CD4-positive, alpha-beta T cell treated with Interleukin-10 for 1 hour (primary cell): ENCODE data around the gene VEPH1.
"Not testable (repeated sequence)": the region's sequence is repeated elsewhere in the genome, so short reads cannot be mapped to it uniquely, and the experiment has no call there.

Experiments
- DNase-seq: peaks from one replicate; pipeline ENCODE4 v3.0.0-alpha.2; 2020

The VEPH1 gene

GRCh38 chr3:157381606-157382005, 121.6 kb downstream of the VEPH1 start:
- DNase-seq: no peak

- no peak for DNase-seq
Measured at GRCh38 chr3:157379525-157380140, 123.6 kb downstream of the VEPH1 start.

- no peak for DNase-seq
Measured at GRCh38 chr3:157376603-157377300, 126.5 kb downstream of the VEPH1 start.

- no peak for DNase-seq
Measured at GRCh38 chr3:157375342-157375986, 127.8 kb downstream of the VEPH1 start.

GRCh38 chr3:157374933-157375332, 128.3 kb downstream of the VEPH1 start:
- no peak for DNase-seq

DNA sequence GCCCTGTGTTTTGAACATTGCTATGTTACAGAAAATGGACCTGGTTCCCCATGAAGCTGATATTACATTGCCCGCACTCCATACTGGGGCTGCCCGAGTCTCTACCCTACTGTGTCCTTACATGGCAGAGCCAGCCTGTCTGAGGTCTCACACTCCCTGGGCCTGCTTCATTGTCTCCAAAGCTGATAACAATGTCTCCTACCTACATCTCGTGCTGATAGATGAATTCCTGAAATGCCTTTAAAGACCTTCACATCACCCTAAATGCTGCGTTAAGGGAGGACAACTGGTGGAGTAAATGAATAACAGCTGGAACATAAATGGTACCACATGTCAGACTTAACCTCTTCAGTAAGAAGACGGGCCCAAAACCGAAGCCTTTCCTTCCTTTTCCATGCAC, 129.4 kb downstream of the VEPH1 start:
- no peak for DNase-seq

DNA sequence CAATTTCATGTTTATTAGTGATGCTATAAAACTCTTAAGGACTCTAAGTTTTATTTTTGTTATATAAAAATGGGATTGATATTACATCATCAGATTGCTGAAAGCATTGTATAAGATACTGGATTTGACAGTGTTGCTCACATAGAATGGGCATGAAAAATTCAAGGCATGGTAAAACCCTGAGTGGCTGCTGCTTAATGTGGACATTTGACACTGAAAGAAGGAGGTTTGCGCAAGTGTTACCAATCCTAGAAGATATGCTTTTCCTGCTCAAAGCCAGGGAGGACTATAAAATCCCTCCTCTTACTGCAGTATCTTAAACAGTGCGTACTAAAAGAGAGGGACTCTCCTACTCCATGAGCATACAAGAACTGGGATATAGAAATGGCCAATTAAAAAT, 132.3 kb downstream of the VEPH1 start:
- DNase-seq: no peak

- DNase-seq: no peak
Measured at GRCh38 chr3:157369727-157370421, 133.3 kb downstream of the VEPH1 start.

DNA sequence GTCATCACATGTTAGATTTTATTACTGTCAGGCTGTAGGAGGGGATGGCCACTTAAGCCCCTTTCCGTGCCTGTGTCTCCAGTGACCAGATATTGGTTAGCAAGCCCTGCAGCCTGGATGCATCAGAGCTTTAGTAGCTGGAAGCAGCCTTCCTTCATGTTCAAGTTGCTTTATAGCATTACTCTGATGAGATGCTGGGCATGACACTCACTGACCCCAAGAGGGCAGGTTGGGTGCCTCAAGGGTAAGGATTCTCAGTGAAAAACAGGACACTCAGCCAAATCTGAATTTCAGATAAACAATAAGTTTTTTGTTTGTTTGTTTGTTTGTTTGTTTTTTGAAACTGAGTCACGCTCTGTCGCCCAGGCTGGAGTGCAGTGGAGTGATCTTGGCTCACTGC, 135.0 kb downstream of the VEPH1 start:
- DNase-seq: no peak

- no peak for DNase-seq
Measured at GRCh38 chr3:157363393-157363792, 139.8 kb downstream of the VEPH1 start.

DNA sequence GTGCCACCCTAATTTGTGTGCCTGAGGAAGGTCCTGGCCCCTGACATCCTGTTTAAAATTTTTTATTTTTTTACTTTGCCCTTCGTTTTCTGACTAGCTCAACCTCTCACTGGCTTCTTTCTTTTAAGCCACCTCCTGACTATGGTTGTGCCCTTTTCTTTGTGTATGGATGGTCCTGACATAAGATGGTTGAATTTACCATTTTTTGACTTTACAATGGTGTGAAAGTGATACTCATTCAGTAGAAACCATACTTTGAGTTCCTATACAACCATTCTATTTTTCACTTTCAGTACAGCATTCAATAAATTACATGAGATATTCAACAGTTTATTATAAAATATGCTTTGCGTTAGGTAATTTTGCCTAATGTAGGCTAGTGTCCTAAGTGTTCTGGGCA, 140.9 kb downstream of the VEPH1 start:
- no peak for DNase-seq

- no peak for DNase-seq
Measured at GRCh38 chr3:157360044-157360443, 143.2 kb downstream of the VEPH1 start.

DNA sequence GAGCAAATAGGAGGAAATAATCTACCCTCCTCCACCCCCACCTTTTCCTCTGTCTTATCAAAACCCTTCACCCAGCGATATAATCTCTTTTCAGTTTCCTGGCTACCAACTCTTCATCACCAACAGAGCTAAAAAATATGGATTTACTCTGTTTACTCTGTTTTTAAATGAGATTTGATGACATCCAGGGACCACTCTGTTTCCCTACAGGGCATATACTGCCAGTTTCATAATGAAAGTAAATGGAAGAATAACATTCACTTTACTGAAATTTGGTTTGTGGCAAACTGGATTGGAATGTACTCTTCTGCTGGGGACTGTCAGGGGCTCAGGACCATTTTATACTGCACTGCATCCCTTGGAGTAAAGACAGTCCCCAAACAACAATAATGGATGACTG, 146.7 kb downstream of the VEPH1 start:
- DNase-seq: no peak

GRCh38 chr3:157355276-157355675, 147.9 kb downstream of the VEPH1 start:
- no peak for DNase-seq

GRCh38 chr3:157354722-157355121, 148.5 kb downstream of the VEPH1 start:
- DNase-seq: no peak

DNA sequence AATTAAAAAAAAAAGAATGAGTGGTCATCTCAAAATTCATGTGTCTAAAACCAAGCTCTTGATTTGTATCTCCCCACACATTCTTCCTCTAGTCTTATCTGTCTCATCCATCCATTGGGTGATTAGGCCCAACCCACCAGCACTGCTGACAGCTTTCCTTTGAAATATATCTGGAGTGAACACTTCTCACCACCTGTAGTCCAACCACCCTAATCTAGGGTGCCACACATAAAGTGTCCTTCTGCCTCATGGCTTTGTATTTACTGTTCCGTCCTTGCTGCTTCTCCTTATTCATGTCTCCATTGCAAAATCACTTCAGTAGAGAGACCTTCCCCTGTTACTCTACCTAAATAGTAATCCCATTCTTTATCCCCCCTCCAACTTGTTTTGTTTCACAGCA, 149.0 kb downstream of the VEPH1 start:
- no peak for DNase-seq

GRCh38 chr3:157353652-157354051, 149.6 kb downstream of the VEPH1 start:
- DNase-seq: no peak

GRCh38 chr3:157351981-157352380, 151.2 kb downstream of the VEPH1 start:
- DNase-seq: no peak

DNA sequence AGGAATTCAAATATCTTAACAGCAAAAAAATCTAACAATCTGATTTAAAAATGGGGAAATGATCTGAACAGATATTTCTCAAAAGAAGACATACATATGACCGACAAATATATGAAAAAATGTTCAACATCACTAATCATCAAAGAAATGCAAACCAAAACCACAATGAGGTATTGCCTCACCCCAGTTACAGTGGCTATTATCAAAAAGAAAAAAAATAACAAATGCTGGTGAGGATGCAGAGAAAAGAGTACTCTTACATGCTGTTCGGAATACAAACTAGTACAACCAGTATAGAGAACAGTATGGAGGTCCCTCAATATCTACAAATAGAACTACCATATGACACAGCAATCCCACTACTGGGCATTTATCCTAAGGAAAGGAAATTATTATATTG, 152.6 kb downstream of the VEPH1 start:
- not testable (repeated sequence) for DNase-seq

GRCh38 chr3:157348304-157349075, 154.7 kb downstream of the VEPH1 start:
- not testable (repeated sequence) for DNase-seq

DNA sequence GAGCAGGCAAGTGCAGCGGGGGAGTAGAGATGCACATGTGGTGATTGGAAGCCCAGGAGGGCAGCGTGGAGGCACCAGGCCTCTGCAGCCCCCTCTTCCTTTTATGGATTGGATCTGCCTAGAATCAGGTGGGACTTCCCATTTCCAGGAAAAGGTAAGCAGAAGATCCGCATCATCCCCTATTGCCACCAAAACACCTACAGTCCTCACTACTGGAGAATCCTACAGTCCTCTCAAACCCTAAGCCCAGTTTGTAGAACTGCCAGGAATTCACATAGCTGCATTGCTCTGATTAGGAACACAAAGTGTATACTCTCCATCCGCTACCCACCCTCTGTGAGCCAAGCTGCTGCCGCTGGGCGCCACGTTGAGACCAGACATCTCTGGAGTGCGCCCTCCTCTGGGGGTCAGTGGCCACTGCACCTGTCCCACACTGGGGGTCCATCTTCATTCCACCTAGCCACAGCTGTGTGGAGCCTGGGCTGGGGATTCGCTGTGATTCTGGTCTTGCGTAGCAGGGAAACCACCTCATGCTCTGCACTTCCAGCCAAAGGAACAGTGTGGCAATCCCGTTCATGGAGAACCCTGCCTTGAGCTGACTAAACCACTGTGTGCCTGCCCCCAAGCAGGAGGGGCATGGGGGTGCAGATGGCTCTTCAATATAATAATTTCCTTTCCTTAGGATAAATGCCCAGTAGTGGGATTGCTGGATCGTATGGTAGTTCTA, 155.5 kb downstream of the VEPH1 start:
- DNase-seq: no peak
